Esophagus muscularis mucosa (tissue), 4 donors: ENCODE measurements around the gene ESRRG. TPM values are rescaled to one million over a fixed set of nuclear protein-coding genes. Genes with fewer than 3 reads are reported as not detected.
"Not testable (repeated sequence)": the region's sequence is repeated elsewhere in the genome, so short reads cannot be mapped to it uniquely, and the experiment has no call there.

Experiments used
- DNase-seq: peaks from one replicate; pipeline ENCODE4 v3.0.0-alpha.2; 2017; ENCODE audit errors: extremely low spot score
- H3K27ac ChIP-seq, 4 donors: fragments of 200-600 bp; sonication (generic); replicated peaks in 1 of 4; 1 replicate in 3 of 4; 2 replicates in 1 of 4; pipeline ENCODE4 v1.5.1; 2016 to 2019; ENCODE audit warnings: mild to moderate bottlenecking in 1 of 4
- H3K27me3 ChIP-seq, 4 donors: fragments of 200-600 bp; sonication (generic); one replicate each; pipeline versions ENCODE4 v1.5.1 to v1.6.0; 2016 to 2019
- H3K36me3 ChIP-seq, 4 donors: fragments of 200-600 bp; sonication (generic); one replicate each; pipeline ENCODE4 v1.5.1; 2016 to 2019
- H3K4me1 ChIP-seq, 4 donors: fragments of 200-600 bp; sonication (generic); one replicate each; pipeline ENCODE4 v1.5.1; 2016 to 2019
- H3K4me3 ChIP-seq, 4 donors: fragments of 200-600 bp; sonication (generic); 1 replicate in 2 of 4; 2 replicates in 2 of 4; pipeline ENCODE4 v1.5.1; 2016 to 2019; ENCODE audit warnings: mild to moderate bottlenecking in 4 of 4, moderate library complexity in 1 of 4
- H3K9me3 ChIP-seq, 4 donors: fragments of 200-600 bp; sonication (generic); 1 replicate in 3 of 4; 2 replicates in 1 of 4; pipeline ENCODE4 v1.5.1; 2016 to 2019
- EP300 ChIP-seq: sonication (generic); formaldehyde crosslinking; IDR thresholded peaks from one replicate; pipeline ENCODE4 v1.6.1; 2017; ENCODE audit warnings: antibody characterized with exemption
- POLR2A ChIP-seq: fragments of 450-650 bp; IDR thresholded peaks from one replicate; pipeline ENCODE4 v1.6.1; 2017; ENCODE audit warnings: antibody characterized with exemption, moderate library complexity, mild to moderate bottlenecking, low read depth
- POLR2AphosphoS5 ChIP-seq, 2 donors: sonication (generic); formaldehyde crosslinking; IDR thresholded peaks; one replicate each; pipeline ENCODE4 v1.6.1; 2017; ENCODE audit warnings: antibody characterized with exemption in 2 of 2
- WGBS: methylation state at CpG from one replicate; pipeline ENCODE4 v1.1.5; 2018; 5-methylcytosine and 5-hydroxymethylcytosine counted together
- intact Hi-C: fragments of 100-400 bp; cut with DNase I; formaldehyde crosslinking; loops from one replicate; pipeline ENCODE4 v1.15.1; 2023
- total RNA-seq, 4 donors: library from RNA; depleted of rRNA; stranded (reverse); fragments of >200 nt; gene quantifications; one replicate each; pipeline versions ENCODE4 v1.1.0 to v1.2.1, GENCODE V29; 2016
- TF ChIP-seq, protein P1 (sequence below), 3 experiments: fragments of 200-600 bp in 2 of 3; fragments of 450-650 bp in 1 of 3; sonication (generic) in 2 of 3; IDR thresholded peaks; one replicate each; pipeline ENCODE4 v1.5.1; 2017 to 2019; ENCODE audit warnings: antibody characterized with exemption in 3 of 3, mild to moderate bottlenecking in 2 of 3, moderate library complexity in 1 of 3

ESRRG gene
- total RNA-seq, 4 donors from 2014 or later, result 3.4 to 7.8 (median 5.7) TPM

DNA sequence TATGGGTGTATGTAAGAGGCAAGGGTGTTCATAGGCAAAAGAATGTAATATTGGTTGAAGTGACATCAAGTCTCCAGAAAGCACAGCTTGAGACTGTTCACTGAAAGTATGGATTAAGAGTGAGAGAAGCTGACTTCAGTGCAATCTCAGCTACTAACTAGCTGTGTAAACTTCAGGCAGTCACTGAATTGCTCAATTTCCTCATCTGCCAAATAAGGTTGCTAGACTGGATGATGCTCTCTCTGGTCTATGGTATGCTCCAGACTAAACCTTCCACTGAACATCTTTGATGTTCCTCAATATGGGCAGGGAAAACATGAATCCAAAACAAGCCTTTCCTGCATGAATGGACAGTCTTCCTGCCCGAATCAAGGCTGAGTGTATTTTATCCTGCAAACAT is 188.2 kb downstream of the ESRRG start:
- no peak for DNase-seq
- Histone ChIP-seq H3K9me3 (no peaks in the 10 kb centered on the region), H3K4me3 (no peak overlapping the region), H3K36me3 (no peaks in the 10 kb centered on the region), H3K27me3 (no peaks in the 10 kb centered on the region), H3K4me1 (peaks cover 0 to 9% (median 0%) of the 10 kb centered on the region in 4 donors), H3K27ac (no peak overlapping the region)
- TF ChIP-seq POLR2AphosphoS5 (IDR thresholded peaks at IDR 0.05), result no peak
- no peak for TF ChIP-seq POLR2A
- no peak for TF ChIP-seq EP300
- TF ChIP-seq, protein P1, sequence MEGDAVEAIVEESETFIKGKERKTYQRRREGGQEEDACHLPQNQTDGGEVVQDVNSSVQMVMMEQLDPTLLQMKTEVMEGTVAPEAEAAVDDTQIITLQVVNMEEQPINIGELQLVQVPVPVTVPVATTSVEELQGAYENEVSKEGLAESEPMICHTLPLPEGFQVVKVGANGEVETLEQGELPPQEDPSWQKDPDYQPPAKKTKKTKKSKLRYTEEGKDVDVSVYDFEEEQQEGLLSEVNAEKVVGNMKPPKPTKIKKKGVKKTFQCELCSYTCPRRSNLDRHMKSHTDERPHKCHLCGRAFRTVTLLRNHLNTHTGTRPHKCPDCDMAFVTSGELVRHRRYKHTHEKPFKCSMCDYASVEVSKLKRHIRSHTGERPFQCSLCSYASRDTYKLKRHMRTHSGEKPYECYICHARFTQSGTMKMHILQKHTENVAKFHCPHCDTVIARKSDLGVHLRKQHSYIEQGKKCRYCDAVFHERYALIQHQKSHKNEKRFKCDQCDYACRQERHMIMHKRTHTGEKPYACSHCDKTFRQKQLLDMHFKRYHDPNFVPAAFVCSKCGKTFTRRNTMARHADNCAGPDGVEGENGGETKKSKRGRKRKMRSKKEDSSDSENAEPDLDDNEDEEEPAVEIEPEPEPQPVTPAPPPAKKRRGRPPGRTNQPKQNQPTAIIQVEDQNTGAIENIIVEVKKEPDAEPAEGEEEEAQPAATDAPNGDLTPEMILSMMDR (IDR thresholded peaks at IDR 0.05), result no peak
- intact Hi-C loops, result no loop called here
- 88% methylated on average over 1 of the region's 1 CpG for WGBS

DNA sequence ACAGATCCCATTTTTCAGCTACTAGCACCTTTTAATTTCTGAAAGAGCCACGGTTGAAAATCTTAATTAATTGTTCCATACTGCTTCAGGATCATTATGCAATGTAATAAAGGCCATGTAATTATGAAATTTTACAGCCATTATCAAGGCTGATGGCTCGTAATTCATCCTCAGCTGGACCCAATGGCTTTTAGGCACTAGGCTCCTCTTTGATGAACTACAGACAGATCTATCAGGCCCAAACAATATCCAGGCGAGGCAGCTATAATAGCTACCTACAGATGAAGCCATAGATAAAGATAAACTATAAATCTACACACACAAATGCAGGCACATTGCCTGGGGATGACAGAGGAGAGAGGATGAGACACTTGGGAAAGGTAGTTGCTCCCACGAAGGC is 189.5 kb downstream of the ESRRG start:
- Histone ChIP-seq H3K36me3 (no peaks in the 10 kb centered on the region), H3K27ac (no peak overlapping the region), H3K9me3 (no peaks in the 10 kb centered on the region), H3K4me3 (no peak overlapping the region), H3K27me3 (no peaks in the 10 kb centered on the region), H3K4me1 (peaks cover 0 to 9% (median 0%) of the 10 kb centered on the region in 4 donors)
- TF ChIP-seq POLR2AphosphoS5 (IDR thresholded peaks at IDR 0.05) (no peak), POLR2A (no peak), EP300 (no peak)
- TF ChIP-seq, protein P1 (IDR thresholded peaks at IDR 0.05), result no peak
- intact Hi-C loops, result no loop called here
- DNase-seq, result no peak
- WGBS, result 88% methylated on average over 4 of the region's 4 CpGs

DNA sequence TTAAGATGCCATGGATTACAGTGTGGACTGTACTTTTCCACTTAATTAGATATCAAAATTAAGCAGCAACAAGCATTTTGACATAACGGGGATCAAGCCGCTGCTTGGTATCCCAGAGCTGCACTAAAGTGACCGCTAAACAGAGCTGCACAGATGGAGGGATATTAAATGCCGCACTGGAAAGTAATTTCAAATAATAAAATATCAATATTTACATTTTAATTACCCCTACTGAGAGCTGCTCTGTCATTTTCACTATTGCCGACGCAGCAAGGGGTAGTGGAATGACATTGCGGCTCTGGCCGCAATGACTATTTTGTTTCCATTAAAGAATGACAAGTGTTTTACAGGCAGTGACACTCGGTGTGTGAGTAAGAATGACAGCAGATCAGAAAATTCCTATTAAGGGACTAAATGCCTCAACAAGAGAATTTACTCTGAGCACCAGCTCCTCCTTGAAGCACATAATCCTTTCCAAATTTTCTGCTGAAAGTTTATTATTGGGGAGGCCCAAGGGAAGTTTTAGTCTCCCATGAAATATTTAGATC is 190.9 kb downstream of the ESRRG start:
- DNase-seq, result no peak
- intact Hi-C loops, result no loop called here
- Histone ChIP-seq H3K4me1 (peaks cover 0 to 9% (median 0%) of the 10 kb centered on the region in 4 donors), H3K27ac (no peak overlapping the region), H3K4me3 (no peak overlapping the region), H3K27me3 (no peaks in the 10 kb centered on the region), H3K36me3 (no peaks in the 10 kb centered on the region), H3K9me3 (no peaks in the 10 kb centered on the region)
- TF ChIP-seq POLR2A (no peak), EP300 (no peak), POLR2AphosphoS5 (IDR thresholded peaks at IDR 0.05) (no peak)
- TF ChIP-seq, protein P1 (IDR thresholded peaks at IDR 0.05), result no peak
- WGBS, result 96% methylated on average over 9 of the region's 9 CpGs

DNA sequence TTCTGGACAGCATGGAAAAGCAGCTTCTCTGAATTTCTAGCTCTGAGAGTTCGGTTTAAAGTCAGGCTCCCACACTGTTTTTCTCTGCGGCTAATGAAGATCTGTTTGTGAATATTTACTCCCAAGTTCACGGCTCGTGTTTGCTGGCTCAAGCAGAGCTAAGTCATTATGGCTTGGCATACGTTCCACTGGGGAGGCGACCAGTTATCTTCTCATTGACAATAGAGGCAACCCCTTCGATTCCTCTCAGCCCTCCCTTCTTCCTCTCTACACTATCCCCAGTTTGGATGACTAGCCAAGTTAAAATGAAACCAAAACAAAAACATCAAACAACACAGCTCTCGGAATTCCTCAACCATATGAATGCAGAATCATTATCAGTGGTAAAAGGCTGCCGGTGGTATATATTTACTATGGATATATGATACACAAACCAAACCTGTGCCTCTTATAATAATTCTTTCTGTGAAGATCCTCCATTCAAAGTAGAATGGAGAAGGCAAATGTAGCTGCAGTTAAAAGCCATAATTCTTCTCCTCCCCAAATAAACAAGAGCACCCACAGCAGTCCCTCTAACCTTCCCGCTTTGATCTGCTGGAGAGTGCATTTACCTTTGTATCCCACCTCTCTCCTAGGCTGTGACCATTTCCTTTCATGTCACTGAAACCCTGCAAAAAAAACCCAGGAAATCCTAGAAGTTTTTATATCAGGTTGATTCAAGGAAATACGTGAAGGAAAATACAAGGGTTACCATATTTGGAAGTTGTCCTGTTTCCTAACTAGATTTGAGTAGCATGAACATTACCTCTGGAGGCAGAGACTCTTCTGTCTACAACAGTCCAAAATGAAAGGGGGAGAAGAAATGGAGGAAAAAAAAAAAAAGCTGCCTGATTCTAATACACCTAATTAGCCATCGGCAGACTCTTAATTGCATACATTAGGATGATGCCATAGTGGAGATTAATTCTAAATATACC is 191.7 kb downstream of the ESRRG start:
- DNase-seq, result no peak
- intact Hi-C loops, result no loop called here
- no peaks in the 10 kb centered on the region for H3K9me3 ChIP-seq
- H3K27me3 ChIP-seq, result no peaks in the 10 kb centered on the region
- H3K27ac ChIP-seq, result no peak overlapping the region
- peak overlapping the region; percentile 37 to 59 (median 48) for H3K4me3 ChIP-seq
- no peaks in the 10 kb centered on the region for H3K36me3 ChIP-seq
- 41% methylated on average over 12 of the region's 12 CpGs for WGBS
- peaks cover 0 to 9% (median 0%) of the 10 kb centered on the region in 4 donors for H3K4me1 ChIP-seq
- TF ChIP-seq POLR2AphosphoS5 (IDR thresholded peaks at IDR 0.05), result no peak
- no peak for TF ChIP-seq EP300
- TF ChIP-seq POLR2A, result no peak
- TF ChIP-seq, protein P1 (IDR thresholded peaks at IDR 0.05), result no peak

DNA sequence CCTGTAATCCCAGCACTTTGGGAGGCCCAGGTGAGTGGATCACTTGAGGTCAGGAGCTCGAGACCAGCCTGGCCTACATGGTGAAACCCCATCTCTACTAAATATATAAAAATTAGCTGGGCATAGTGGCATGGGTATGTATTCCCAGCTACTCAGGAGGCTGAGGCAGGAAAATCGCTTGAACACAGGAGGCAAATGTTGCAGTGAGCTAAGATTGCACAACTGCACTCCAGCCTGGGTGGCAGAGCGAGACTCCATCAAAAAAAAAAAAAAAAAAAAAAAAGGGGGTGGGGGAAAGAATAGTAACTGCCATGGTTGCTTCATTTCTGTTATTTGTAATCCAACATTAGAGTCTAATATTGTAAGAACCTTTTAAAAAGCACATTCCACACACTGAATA is 193.4 kb downstream of the ESRRG start:
- H3K27ac ChIP-seq, H3K4me3 ChIP-seq, intact Hi-C loops, DNase-seq, H3K9me3 ChIP-seq, H3K4me1 ChIP-seq, H3K27me3 ChIP-seq, H3K36me3 ChIP-seq: not testable (repeated sequence)
- WGBS, result 100% methylated on average over 3 of the region's 3 CpGs
